ENCODE measurements around the gene AUNIP.

DNA sequence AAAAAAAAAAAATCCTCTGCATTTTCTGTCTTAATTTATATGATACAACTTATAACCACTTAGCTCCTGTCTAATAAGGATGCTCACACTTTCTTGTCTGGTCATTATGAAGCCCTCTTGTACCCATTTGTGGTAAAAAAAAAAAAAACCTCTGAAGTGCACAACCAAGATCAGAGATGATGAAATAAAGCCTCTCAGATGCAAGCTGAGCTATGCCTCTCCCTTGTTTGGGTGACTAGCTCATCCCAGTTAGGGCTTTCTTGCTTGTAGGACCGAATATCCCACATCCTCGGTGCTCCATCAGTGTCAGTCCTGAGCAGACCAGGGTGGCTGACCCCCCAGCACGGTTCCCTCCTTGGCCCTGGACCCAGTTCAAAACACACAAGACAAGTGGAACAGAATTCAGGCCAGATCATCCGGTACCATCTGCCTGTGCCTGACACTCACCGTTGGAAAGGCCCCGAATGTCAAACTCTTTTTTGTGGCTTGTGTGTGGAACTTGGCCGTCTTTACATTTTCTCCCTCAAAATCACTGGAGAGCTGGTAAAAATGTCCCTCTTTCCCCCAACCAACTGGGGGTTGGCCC lies 65.6 kb downstream of the AUNIP start:
- TF ChIP-seq CTCF (IDR thresholded peaks at IDR 0.05; ENCODE audit: low read length) (no peak), EZH2 (optimal IDR thresholded peaks at IDR 0.05; ENCODE audit: low read depth, low read length) (no peak), EZH2phosphoT487 (IDR thresholded peaks at IDR 0.05; ENCODE audit: low read length) (no peak)
